Activated T-cell treated with anti-CD3 and anti-CD28 coated beads, Interleukin-2, amount 50 U/mL, for 1 hour (primary cell): Measurements from ENCODE around the gene CACHD1.
"Not testable (repeated sequence)": the region's sequence is repeated elsewhere in the genome, so short reads cannot be mapped to it uniquely, and the experiment has no call there.

Experiments
- DNase-seq: peaks from one replicate; pipeline ENCODE4 v3.0.0-alpha.2; 2020

The CACHD1 gene

DNA sequence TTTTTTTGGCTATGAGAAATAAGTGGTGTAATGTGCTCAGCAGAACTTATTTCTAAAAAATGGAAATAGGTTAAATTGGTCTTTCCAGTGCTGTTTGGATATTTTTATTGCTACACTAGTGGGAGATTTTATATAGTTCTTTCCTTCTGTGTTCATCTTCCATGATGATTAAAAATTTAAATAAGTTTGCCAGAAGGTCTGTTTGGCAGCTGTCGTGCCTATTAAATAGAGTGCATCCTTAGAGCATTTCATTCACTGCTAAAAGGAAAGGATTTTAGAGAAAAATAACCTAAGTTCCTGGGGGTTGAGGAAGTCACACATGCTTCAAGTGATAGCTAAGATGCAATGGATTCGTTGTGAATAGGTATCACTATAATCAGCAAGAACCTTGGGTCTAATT is 245.3 kb downstream of the CACHD1 start:
- no peak for DNase-seq

DNA sequence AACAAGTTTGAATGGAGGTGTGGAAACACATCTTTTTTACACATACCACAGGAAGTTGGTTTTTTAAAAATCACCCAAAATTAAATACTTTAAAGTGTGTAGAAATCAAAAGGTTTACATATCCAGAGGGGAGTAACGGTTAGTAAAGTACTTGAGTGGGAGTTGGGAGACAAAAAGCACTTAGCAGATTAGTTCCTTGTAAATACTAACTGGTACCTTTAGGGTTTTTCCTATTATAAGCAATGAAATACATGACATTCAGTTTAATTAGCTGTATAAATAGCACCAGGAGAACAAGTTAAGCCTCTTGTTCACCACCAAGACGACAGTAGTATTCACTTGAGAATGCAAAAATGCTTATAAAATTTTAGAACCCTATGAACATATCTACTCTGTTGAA is 251.2 kb downstream of the CACHD1 start:
- no peak for DNase-seq

DNA sequence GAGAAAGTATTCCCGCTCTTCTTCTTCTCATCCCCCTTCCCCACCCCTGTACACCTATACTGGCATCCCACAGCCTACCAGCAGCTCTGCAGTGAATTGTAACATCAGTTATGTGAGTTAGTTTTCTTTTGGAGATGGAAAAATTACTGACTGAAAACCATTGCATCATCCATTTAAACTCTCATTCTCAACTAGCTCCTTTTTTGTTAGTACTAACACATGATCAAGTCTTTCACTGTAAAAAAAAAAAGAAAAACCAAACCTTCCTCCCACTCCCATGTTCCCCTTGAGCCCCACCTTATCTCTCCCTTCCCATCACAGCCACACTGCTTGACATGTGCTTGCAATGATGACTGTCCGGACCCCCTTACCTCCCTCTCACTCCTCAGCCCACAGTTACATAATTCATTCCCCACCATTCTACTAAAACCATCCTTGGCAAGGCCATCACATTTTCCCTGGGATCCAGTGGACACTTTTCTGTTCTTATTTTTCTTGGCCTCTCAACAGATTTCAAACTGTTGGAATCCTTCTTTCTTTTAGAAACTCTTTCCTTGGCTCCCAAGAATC is 251.7 kb downstream of the CACHD1 start:
- DNase-seq, result no peak

DNA sequence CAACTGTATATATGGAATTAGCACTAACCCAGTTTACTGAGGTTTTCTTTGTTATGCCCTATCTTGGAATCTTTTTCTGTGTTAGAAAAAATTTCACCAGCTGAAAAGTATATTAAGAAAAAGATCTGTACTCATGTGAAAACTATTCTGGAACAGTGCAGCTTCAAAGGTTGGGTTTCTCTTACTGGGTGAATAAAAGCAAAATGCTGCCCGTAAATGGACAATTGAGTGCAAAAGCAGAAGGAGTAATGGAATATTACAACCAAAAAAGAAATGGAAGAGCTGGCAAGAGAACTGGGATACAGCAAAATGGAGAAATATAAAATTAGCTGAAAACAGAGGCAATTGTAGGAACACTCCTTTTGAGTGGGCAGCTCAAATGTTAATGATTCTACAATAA is 257.9 kb downstream of the CACHD1 start:
- DNase-seq, result no peak

DNA sequence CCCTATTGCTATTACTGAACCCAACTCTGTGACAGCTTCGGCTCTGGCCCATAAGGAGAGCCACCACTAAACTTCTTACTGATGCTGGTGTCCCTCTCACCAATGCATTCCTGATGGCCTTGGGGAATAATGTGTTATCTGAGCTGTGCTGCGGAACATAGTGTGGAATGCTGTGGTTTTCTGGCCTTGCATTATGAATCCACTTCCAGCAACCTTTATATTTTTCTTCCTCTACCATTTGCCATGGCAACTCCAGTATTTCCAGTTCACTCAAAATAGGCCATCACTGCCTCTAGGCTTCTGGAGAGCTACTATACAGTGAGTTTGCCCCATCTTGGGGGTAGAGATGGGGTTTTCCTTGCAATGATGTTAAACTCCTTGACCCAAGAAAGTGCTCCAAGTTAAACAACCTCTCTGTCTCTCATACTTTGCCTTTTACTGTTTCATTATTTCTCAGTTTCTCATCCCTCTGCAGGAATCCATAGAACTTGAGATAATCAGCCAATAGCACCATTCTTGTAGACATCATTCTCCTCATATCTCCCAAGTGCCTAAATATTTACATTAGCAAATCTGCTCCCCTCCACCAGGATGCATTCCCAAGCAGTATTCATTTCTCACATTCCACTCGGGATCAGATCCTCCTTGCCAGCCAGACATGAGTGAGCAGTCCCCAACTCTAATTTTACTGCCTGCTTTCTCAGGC is 263.8 kb downstream of the CACHD1 start:
- DNase-seq, result no peak

DNA sequence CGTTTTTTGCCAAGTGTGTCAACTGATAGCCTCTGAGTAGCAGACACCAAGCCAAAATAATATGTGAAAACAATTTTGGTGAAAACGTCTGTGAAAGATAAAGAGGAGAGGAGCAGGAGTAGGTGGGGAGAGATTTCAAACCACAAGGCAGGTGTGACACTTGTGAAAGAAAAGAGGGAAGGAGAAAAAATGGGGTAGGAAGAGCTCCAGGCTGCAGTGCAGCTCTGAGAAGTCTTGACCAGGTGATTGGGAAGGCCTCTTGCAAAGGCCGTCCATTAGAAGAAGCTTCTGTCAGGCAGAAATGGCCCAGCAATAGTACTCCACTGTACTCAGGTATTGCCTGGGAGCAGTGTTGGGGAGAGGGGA is 264.3 kb downstream of the CACHD1 start:
- no peak for DNase-seq

DNA sequence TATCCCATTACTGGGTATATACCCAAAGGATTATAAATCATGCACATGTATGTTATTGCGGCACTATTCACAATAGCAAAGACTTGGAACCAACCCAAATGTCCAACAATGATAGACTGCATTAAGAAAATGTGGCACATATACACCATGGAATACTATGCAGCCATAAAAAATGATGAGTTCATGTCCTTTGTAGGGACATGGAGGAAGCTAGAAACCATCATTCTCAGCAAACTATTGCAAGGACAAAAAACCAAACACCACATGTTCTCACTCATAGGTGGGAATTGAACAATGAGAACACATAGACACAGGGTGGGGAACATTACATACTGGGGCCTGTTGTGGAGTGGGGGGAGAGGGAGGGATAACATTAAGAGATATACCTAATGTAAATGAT is 270.8 kb downstream of the CACHD1 start:
- not testable (repeated sequence) for DNase-seq
